Mesodermal cell (in vitro differentiated cells): Measurements from ENCODE around the gene SERGEF.

Source experiments
- H3K27ac ChIP-seq: 2 replicates; pipeline ENCODE4 v1.7.0; 2013; ENCODE audit warnings: mild to moderate bottlenecking, low read depth, low read length, moderate library complexity; ENCODE audit not compliant: severe bottlenecking
- H3K36me3 ChIP-seq: 2 replicates; pipeline ENCODE4 v1.7.1; 2013; ENCODE audit warnings: mild to moderate bottlenecking, low read length, moderate library complexity; ENCODE audit not compliant: control insufficient read depth, insufficient read depth
- H3K4me1 ChIP-seq: one replicate; pipeline ENCODE4 v1.7.1; 2013; ENCODE audit warnings: mild to moderate bottlenecking, low read length; ENCODE audit not compliant: insufficient read depth, control insufficient read depth, poor library complexity, severe bottlenecking
- H3K4me3 ChIP-seq: 2 replicates; pipeline ENCODE4 v1.7.0; 2013; ENCODE audit warnings: low read length, control low read depth, mild to moderate bottlenecking; ENCODE audit not compliant: insufficient read depth, poor library complexity, severe bottlenecking; ENCODE audit errors: extremely low read depth
- H3K9me3 ChIP-seq: 2 replicates; pipeline ENCODE4 v1.7.1; 2013; ENCODE audit warnings: mild to moderate bottlenecking, low read length, moderate library complexity; ENCODE audit not compliant: control insufficient read depth
- WGBS, 2 experiments: methylation state at CpG; one replicate each; pipeline ENCODE4 v1.1.5; 2013; ENCODE audit warnings: missing lambda C conversion rate in 2 of 2; ENCODE audit not compliant: insufficient coverage in 2 of 2; 5-methylcytosine and 5-hydroxymethylcytosine counted together

Gene SERGEF

GRCh38 chr11:17764446-17765218, 248.2 kb downstream of the SERGEF start:
- H3K4me1 ChIP-seq: no peaks in the 10 kb centered on the region
- H3K36me3 ChIP-seq: no peaks in the 10 kb centered on the region
- no peak overlapping the region for H3K27ac ChIP-seq
- WGBS, 2 experiments: 72 to 79% methylated on average over 19 of the region's 19 CpGs
- no peak overlapping the region for H3K4me3 ChIP-seq
- no peaks in the 10 kb centered on the region for H3K9me3 ChIP-seq

GRCh38 chr11:17763703-17764102, 249.1 kb downstream of the SERGEF start:
- H3K4me3 ChIP-seq: no peak overlapping the region
- WGBS, 2 experiments: 60% methylated on average over 3 of the region's 3 CpGs; no CpG with 5 or more reads in 1 of the 2 experiments

GRCh38 chr11:17763244-17763643, 249.6 kb downstream of the SERGEF start:
- no peaks in the 10 kb centered on the region for H3K9me3 ChIP-seq
- WGBS, 2 experiments: 96 to 97% methylated on average over 5 to 6 of the region's 7 CpGs
- H3K4me3 ChIP-seq: no peak overlapping the region
- H3K4me1 ChIP-seq: no peaks in the 10 kb centered on the region
- no peak overlapping the region for H3K27ac ChIP-seq
- H3K36me3 ChIP-seq: no peaks in the 10 kb centered on the region

More at GRCh38 chr11:17763703-17764102, 249.1 kb downstream of the SERGEF start:
- Histone ChIP-seq H3K9me3 (no peaks in the 10 kb centered on the region), H3K4me1 (no peaks in the 10 kb centered on the region), H3K36me3 (no peaks in the 10 kb centered on the region), H3K27ac (no peak overlapping the region)

- Histone ChIP-seq H3K9me3 (no peaks in the 10 kb centered on the region), H3K27ac (no peak overlapping the region), H3K4me1 (no peaks in the 10 kb centered on the region), H3K4me3 (no peak overlapping the region), H3K36me3 (no peaks in the 10 kb centered on the region)
- 86 to 93% methylated on average over 15 to 17 of the region's 17 CpGs for WGBS, 2 experiments
Observed at GRCh38 chr11:17762309-17762974, 250.4 kb downstream of the SERGEF start.

GRCh38 chr11:17760102-17761029, 252.5 kb downstream of the SERGEF start:
- Histone ChIP-seq H3K27ac (no peak overlapping the region), H3K4me1 (no peaks in the 10 kb centered on the region), H3K4me3 (no peak overlapping the region), H3K9me3 (no peaks in the 10 kb centered on the region), H3K36me3 (no peaks in the 10 kb centered on the region)
- 50 to 58% methylated on average over 20 of the region's 23 CpGs for WGBS, 2 experiments

GRCh38 chr11:17755891-17756290, 257.0 kb downstream of the SERGEF start:
- WGBS, 2 experiments: 74 to 88% methylated on average over 3 of the region's 3 CpGs
- Histone ChIP-seq H3K9me3 (no peaks in the 10 kb centered on the region), H3K36me3 (no peaks in the 10 kb centered on the region)

GRCh38 chr11:17753641-17754040, 259.2 kb downstream of the SERGEF start:
- 86 to 93% methylated on average over 7 to 8 of the region's 10 CpGs for WGBS, 2 experiments
- H3K4me1 ChIP-seq: no peaks in the 10 kb centered on the region
- no peaks in the 10 kb centered on the region for H3K9me3 ChIP-seq
- H3K4me3 ChIP-seq: no peak overlapping the region
- H3K36me3 ChIP-seq: no peaks in the 10 kb centered on the region
- H3K27ac ChIP-seq: no peak overlapping the region

More at GRCh38 chr11:17755891-17756290, 257.0 kb downstream of the SERGEF start:
- Histone ChIP-seq H3K4me1 (no peaks in the 10 kb centered on the region), H3K27ac (no peak overlapping the region), H3K4me3 (no peak overlapping the region)

GRCh38 chr11:17753153-17753552, 259.7 kb downstream of the SERGEF start:
- WGBS, 2 experiments: 78 to 84% methylated on average over 5 of the region's 5 CpGs
- Histone ChIP-seq H3K4me3 (no peak overlapping the region), H3K4me1 (no peaks in the 10 kb centered on the region), H3K36me3 (no peaks in the 10 kb centered on the region), H3K9me3 (no peaks in the 10 kb centered on the region), H3K27ac (no peak overlapping the region)

GRCh38 chr11:17752144-17752543, 260.7 kb downstream of the SERGEF start:
- WGBS, 2 experiments: 90% methylated on average over 6 of the region's 7 CpGs
- Histone ChIP-seq H3K4me1 (no peaks in the 10 kb centered on the region), H3K4me3 (no peak overlapping the region), H3K36me3 (no peaks in the 10 kb centered on the region), H3K27ac (no peak overlapping the region), H3K9me3 (no peaks in the 10 kb centered on the region)

GRCh38 chr11:17751558-17751957, 261.3 kb downstream of the SERGEF start:
- H3K4me1 ChIP-seq: no peaks in the 10 kb centered on the region
- H3K9me3 ChIP-seq: no peaks in the 10 kb centered on the region
- WGBS, 2 experiments: 80 to 90% methylated on average over 1 to 2 of the region's 2 CpGs
- H3K36me3 ChIP-seq: no peaks in the 10 kb centered on the region
- H3K27ac ChIP-seq: no peak overlapping the region
- no peak overlapping the region for H3K4me3 ChIP-seq
